ENCODE measurements around the gene HOXC9.

GRCh38 chr12:53966385-53967133 lies 33.4 kb upstream of the HOXC9 start:
- TF ChIP-seq SIN3A (conservative IDR thresholded peaks at IDR 0.05 in 1 of 2, IDR thresholded peaks at IDR 0.05 in 1 of 2; ENCODE audit: low read depth in 1 of 2, low read length in 2 of 2) (no peak), POLR2AphosphoS5 (IDR thresholded peaks at IDR 0.05; ENCODE audit: low read depth, low read length) (no peak), CTCF (IDR thresholded peaks at IDR 0.05; ENCODE audit: control extremely low read depth in 1 of 3, insufficient read depth in 1 of 3, low read depth in 1 of 3, low read length in 3 of 3) (no peak), USF2 (IDR thresholded peaks at IDR 0.05; ENCODE audit: low read length) (no peak), POLR2A (IDR thresholded peaks at IDR 0.05; ENCODE audit: control extremely low read depth in 1 of 2, low read depth in 2 of 2, low read length in 2 of 2) (no peak)
